HepG2 (cell line): ENCODE results near the gene INTS14. TPM values are rescaled to one million over a fixed set of nuclear protein-coding genes. Genes with fewer than 3 reads are reported as not detected.

Experiments used
- ATAC-seq: fragments of 200-7000 bp; cut with Tn5 transposase; 3 replicates; pipeline ENCODE4 v1.9.1; 2020; ENCODE audit warnings: mild to moderate bottlenecking, moderate library complexity
- BruUV-seq: library from RNA; stranded (reverse); fragments of 400-500 nt; replicated peaks from 2 replicates; lab custom pipeline; 2021; lab: Mats Ljungman, UMichigan
- CTCF ChIA-PET: fragments of 300-600 bp; formaldehyde crosslinking; extraction: SDS; loops from one replicate; lab custom pipeline; 2021; ENCODE audit warnings: low total read pairs, inconsistent platforms, low intra/inter-chr PET ratio; lab: Yijun Ruan, JAX
- POLR2A ChIA-PET: fragments of 350-600 bp; sonication (Branson Sonifier 250); formaldehyde crosslinking; loops from one replicate; lab custom pipeline; 2020; ENCODE audit warnings: antibody characterized with exemption, inconsistent platforms; lab: Yijun Ruan, JAX
- DNase-seq: peaks from one replicate; pipeline ENCODE4 v3.0.0-alpha.2; 2015; ENCODE audit warnings: low spot score
- FAIRE-seq: peaks from 3 replicates; lab custom pipeline; 2011; peaks lifted over from hg19 to GRCh38; lab: Jason Lieb, UNC
- H2AFZ ChIP-seq: one replicate; pipeline ENCODE4 v1.6.1; 2011; ENCODE audit warnings: low read length, inconsistent platforms
- H3K27ac ChIP-seq: fragments of 300-600 bp; 3 replicates; pipeline ENCODE4 v1.8.0; 2011; ENCODE audit warnings: mixed run types, mild to moderate bottlenecking, mixed read lengths, low read length, inconsistent platforms; ENCODE audit not compliant: insufficient read depth; ENCODE audit errors: extremely low read length
- H3K27me3 ChIP-seq, 2 experiments: fragments of 200-600 bp in 1 of 2; 2 replicates in 1 of 2; 3 replicates in 1 of 2; pipeline versions ENCODE4 v1.6.0 to v1.8.0; 2011; ENCODE audit warnings: low read length in 2 of 2, mild to moderate bottlenecking in 2 of 2, moderate library complexity in 2 of 2, inconsistent platforms in 1 of 2; ENCODE audit not compliant: insufficient read depth in 2 of 2, control insufficient read depth in 1 of 2
- H3K36me3 ChIP-seq, 2 experiments: fragments of 200-600 bp in 1 of 2; replicated peaks in 1 of 2; 2 replicates in 1 of 2; 3 replicates in 1 of 2; pipeline versions ENCODE4 v1.5.1 to v1.8.0; 2011; ENCODE audit warnings: low read length in 2 of 2, inconsistent platforms in 1 of 2; ENCODE audit not compliant: insufficient read depth in 2 of 2, control insufficient read depth in 1 of 2
- H3K4me1 ChIP-seq: 2 replicates; pipeline ENCODE4 v1.5.1; 2012; ENCODE audit warnings: low read length, inconsistent platforms; ENCODE audit not compliant: insufficient read depth
- H3K4me2 ChIP-seq: 2 replicates; pipeline ENCODE4 v1.6.0; 2011; ENCODE audit warnings: low read depth, low read length, inconsistent platforms
- H3K4me3 ChIP-seq, 3 experiments: fragments of 200-600 bp in 1 of 3; sonication (generic), shearing (Covaris generic) in 1 of 3; replicated peaks in 1 of 3; 2 replicates each; pipeline ENCODE4 v1.5.1; 2011 to 2016; ENCODE audit warnings: low read length in 3 of 3, inconsistent platforms in 2 of 3, low read depth in 2 of 3, mild to moderate bottlenecking in 2 of 3, control low read depth in 1 of 3, mixed read lengths in 1 of 3; ENCODE audit not compliant: insufficient read depth in 1 of 3
- H3K79me2 ChIP-seq: one replicate; pipeline ENCODE4 v1.6.1; 2011; ENCODE audit warnings: low read length, inconsistent platforms; ENCODE audit not compliant: insufficient read depth
- H3K9ac ChIP-seq: 2 replicates; pipeline ENCODE4 v1.6.0; 2011; ENCODE audit warnings: mild to moderate bottlenecking, low read depth, low read length, inconsistent platforms; ENCODE audit not compliant: insufficient read depth
- H3K9me3 ChIP-seq: 2 replicates; pipeline ENCODE4 v1.5.1; 2012; ENCODE audit warnings: mild to moderate bottlenecking, low read length
- H4K20me1 ChIP-seq: 2 replicates; pipeline ENCODE4 v1.6.0; 2011; ENCODE audit warnings: inconsistent platforms, mild to moderate bottlenecking, low read length, moderate library complexity; ENCODE audit not compliant: insufficient read depth
- GATAD1 ChIP-seq: IDR thresholded peaks from 2 replicates; pipeline ENCODE4 v1.6.1; 2016; ENCODE audit warnings: missing genetic modification reagents, missing compliant biosample characterization
- SCMH1 ChIP-seq: sonication (generic); formaldehyde crosslinking; IDR thresholded peaks from 2 replicates; pipeline ENCODE4 v1.9.0; 2021; ENCODE audit warnings: missing genetic modification reagents, mild to moderate bottlenecking, borderline replicate concordance
- TBX3 ChIP-seq: fragments of 450-650 bp; IDR thresholded peaks from 2 replicates; pipeline ENCODE4 v1.6.1; 2017; ENCODE audit warnings: antibody characterized with exemption, mild to moderate bottlenecking, inconsistent platforms, borderline replicate concordance
- U2AF2 ChIP-seq: fragments of 200-400 bp; formaldehyde crosslinking; IDR thresholded peaks from 2 replicates; pipeline ENCODE4 v1.6.1; 2017; ENCODE audit warnings: low read depth, mild to moderate bottlenecking, low read length
- ZBTB8A ChIP-seq: sonication (generic); formaldehyde crosslinking; IDR thresholded peaks from 2 replicates; pipeline ENCODE4 v1.4.0; 2020; ENCODE audit warnings: mild to moderate bottlenecking, low read depth, missing genetic modification reagents, borderline replicate concordance
- ZFP90 ChIP-seq: sonication (generic); formaldehyde crosslinking; IDR thresholded peaks from 2 replicates; pipeline ENCODE4 v1.8.0; 2022; ENCODE audit warnings: missing genetic modification reagents, mild to moderate bottlenecking, inconsistent platforms, borderline replicate concordance
- ZNF292 ChIP-seq: sonication (generic); formaldehyde crosslinking; IDR thresholded peaks from 2 replicates; pipeline ENCODE4 v1.8.1; 2022; ENCODE audit warnings: mild to moderate bottlenecking, low read depth, missing genetic modification reagents, borderline replicate concordance
- ZNF441 ChIP-seq: sonication (generic); formaldehyde crosslinking; IDR thresholded peaks from 2 replicates; pipeline ENCODE4 v1.7.0; 2021; ENCODE audit warnings: missing genetic modification reagents, borderline replicate concordance
- ZNF670 ChIP-seq: sonication (generic); formaldehyde crosslinking; IDR thresholded peaks from 2 replicates; pipeline ENCODE4 v1.8.0; 2022; ENCODE audit warnings: mild to moderate bottlenecking, missing genetic modification reagents, borderline replicate concordance
- ZNF724P ChIP-seq: sonication (generic); formaldehyde crosslinking; IDR thresholded peaks from 2 replicates; pipeline ENCODE4 v1.8.0; 2022; ENCODE audit warnings: missing genetic modification reagents, borderline replicate concordance
- WGBS: methylation state at CpG from one replicate; pipeline ENCODE4 v1.1.6; 2017; ENCODE audit warnings: low lambda C conversion rate; 5-methylcytosine and 5-hydroxymethylcytosine counted together
- in situ Hi-C: cut with HindIII; loops from 2 replicates; pipeline ENCODE4 v1.10.0; 2017; ENCODE audit warnings: low pct_unique_long_range_greater_than_20kb; ENCODE audit not compliant: extremely low pct_ligation_motif_present
- intact Hi-C: fragments of 100-400 bp; cut with micrococcal nuclease; formaldehyde crosslinking; loops from one replicate; pipeline ENCODE4 v1.10.0; 2022; ENCODE audit not compliant: unreplicated experiment
- polyA plus RNA-seq, 8 experiments: library from polyadenylated mRNA; depleted of rRNA in 3 of 8; stranded (reverse) in 7 of 8; unstranded in 1 of 8; fragments of >200 nt; fragmentation: Illumina TruSeq in 4 of 8; extraction: Trizol in 4 of 8; gene quantifications; 2 replicates each; pipeline versions ENCODE4 v1.2.1 to v1.2.3, GENCODE V29; 2011 to 2016; ENCODE audit warnings: low read depth in 4 of 8, missing spikeins in 1 of 8, mixed read lengths in 1 of 8; ENCODE audit not compliant: insufficient read depth in 1 of 8
- total RNA-seq, 5 experiments: library from RNA; depleted of rRNA; stranded (reverse); fragments of >200 nt; fragmentation: Illumina TruSeq; extraction: Trizol; gene quantifications; 2 replicates each; pipeline ENCODE4 v1.2.3, GENCODE V29; 2016; ENCODE audit warnings: low read depth in 1 of 5
- TF ChIP-seq, protein P1 (sequence below): sonication (generic); formaldehyde crosslinking; IDR thresholded peaks from 2 replicates; pipeline ENCODE4 v1.9.0; 2022; ENCODE audit warnings: low read depth, missing genetic modification reagents
- TF ChIP-seq, protein P2 (sequence below): sonication (generic); formaldehyde crosslinking; IDR thresholded peaks from 2 replicates; pipeline ENCODE4 v1.4.0; 2020; ENCODE audit warnings: missing genetic modification reagents
- TF ChIP-seq, protein P3 (sequence below): sonication (generic); formaldehyde crosslinking; IDR thresholded peaks from 2 replicates; pipeline ENCODE4 v1.4.0; 2020; ENCODE audit warnings: mild to moderate bottlenecking, missing genetic modification reagents

Gene INTS14
- total and polyA plus RNA-seq, 2 of the 13 experiments (the other 11 are each of a cell fraction or from before 2014, with no cell fraction given): 41.4 to 52.0 TPM

- H3K27me3 ChIP-seq: no peaks in the 10 kb centered on the region; a peak in 1 of 5 replicates
- intact Hi-C loops: loop anchor here (2.0 kb wide), 2 partner anchors 195 to 217 kb away; no protein-coding TSS in a partner anchor
- WGBS: 85% methylated on average over 4 of the region's 6 CpGs
- no peak overlapping the region for H2AFZ ChIP-seq
- no peak for ATAC-seq
- ChIA-PET POLR2A (no interaction called here), CTCF (interaction anchor here (2.3 kb wide), 1 partner anchor 218 kb away, joined by 12 read pairs; no protein-coding TSS in a partner anchor)
- H4K20me1 ChIP-seq: no peaks in the 10 kb centered on the region
- H3K4me1 ChIP-seq: peaks cover 5% of the 10 kb centered on the region; the same call in 1 of the 2 replicates
- no peak overlapping the region for H3K4me2 ChIP-seq
- DNase-seq: no peak
- no TSS peak for BruUV-seq
- H3K9me3 ChIP-seq: no peaks in the 10 kb centered on the region
- in situ Hi-C loops: loop anchor here (25.0 kb wide), 1 partner anchor 223 kb away; the partner anchor contains the start of gene RAB11A
- no peaks in the 10 kb centered on the region for H3K36me3 ChIP-seq
- no peak overlapping the region for H3K9ac ChIP-seq
- no peaks in the 10 kb centered on the region for H3K79me2 ChIP-seq
- H3K27ac ChIP-seq: no peak overlapping the region
- H3K4me3 ChIP-seq: no peak overlapping the region
- no peak for FAIRE-seq
- TF ChIP-seq, protein P1, sequence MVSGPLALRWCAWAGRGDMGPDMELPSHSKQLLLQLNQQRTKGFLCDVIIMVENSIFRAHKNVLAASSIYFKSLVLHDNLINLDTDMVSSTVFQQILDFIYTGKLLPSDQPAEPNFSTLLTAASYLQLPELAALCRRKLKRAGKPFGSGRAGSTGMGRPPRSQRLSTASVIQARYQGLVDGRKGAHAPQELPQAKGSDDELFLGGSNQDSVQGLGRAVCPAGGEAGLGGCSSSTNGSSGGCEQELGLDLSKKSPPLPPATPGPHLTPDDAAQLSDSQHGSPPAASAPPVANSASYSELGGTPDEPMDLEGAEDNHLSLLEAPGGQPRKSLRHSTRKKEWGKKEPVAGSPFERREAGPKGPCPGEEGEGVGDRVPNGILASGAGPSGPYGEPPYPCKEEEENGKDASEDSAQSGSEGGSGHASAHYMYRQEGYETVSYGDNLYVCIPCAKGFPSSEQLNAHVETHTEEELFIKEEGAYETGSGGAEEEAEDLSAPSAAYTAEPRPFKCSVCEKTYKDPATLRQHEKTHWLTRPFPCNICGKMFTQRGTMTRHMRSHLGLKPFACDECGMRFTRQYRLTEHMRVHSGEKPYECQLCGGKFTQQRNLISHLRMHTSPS (CRISPR knock-in tag): no peak
- TF ChIP-seq ZNF292 (CRISPR knock-in tag): no peak
- TF ChIP-seq ZNF441: no peak
- no peak for TF ChIP-seq ZFP90
- no peak for TF ChIP-seq TBX3
- TF ChIP-seq, protein P2, sequence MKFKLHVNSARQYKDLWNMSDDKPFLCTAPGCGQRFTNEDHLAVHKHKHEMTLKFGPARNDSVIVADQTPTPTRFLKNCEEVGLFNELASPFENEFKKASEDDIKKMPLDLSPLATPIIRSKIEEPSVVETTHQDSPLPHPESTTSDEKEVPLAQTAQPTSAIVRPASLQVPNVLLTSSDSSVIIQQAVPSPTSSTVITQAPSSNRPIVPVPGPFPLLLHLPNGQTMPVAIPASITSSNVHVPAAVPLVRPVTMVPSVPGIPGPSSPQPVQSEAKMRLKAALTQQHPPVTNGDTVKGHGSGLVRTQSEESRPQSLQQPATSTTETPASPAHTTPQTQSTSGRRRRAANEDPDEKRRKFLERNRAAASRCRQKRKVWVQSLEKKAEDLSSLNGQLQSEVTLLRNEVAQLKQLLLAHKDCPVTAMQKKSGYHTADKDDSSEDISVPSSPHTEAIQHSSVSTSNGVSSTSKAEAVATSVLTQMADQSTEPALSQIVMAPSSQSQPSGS (CRISPR knock-in tag): no peak
- no peak for TF ChIP-seq GATAD1 (CRISPR knock-in tag)
- TF ChIP-seq ZNF670: no peak
- no peak for TF ChIP-seq U2AF2
- TF ChIP-seq, protein P3, sequence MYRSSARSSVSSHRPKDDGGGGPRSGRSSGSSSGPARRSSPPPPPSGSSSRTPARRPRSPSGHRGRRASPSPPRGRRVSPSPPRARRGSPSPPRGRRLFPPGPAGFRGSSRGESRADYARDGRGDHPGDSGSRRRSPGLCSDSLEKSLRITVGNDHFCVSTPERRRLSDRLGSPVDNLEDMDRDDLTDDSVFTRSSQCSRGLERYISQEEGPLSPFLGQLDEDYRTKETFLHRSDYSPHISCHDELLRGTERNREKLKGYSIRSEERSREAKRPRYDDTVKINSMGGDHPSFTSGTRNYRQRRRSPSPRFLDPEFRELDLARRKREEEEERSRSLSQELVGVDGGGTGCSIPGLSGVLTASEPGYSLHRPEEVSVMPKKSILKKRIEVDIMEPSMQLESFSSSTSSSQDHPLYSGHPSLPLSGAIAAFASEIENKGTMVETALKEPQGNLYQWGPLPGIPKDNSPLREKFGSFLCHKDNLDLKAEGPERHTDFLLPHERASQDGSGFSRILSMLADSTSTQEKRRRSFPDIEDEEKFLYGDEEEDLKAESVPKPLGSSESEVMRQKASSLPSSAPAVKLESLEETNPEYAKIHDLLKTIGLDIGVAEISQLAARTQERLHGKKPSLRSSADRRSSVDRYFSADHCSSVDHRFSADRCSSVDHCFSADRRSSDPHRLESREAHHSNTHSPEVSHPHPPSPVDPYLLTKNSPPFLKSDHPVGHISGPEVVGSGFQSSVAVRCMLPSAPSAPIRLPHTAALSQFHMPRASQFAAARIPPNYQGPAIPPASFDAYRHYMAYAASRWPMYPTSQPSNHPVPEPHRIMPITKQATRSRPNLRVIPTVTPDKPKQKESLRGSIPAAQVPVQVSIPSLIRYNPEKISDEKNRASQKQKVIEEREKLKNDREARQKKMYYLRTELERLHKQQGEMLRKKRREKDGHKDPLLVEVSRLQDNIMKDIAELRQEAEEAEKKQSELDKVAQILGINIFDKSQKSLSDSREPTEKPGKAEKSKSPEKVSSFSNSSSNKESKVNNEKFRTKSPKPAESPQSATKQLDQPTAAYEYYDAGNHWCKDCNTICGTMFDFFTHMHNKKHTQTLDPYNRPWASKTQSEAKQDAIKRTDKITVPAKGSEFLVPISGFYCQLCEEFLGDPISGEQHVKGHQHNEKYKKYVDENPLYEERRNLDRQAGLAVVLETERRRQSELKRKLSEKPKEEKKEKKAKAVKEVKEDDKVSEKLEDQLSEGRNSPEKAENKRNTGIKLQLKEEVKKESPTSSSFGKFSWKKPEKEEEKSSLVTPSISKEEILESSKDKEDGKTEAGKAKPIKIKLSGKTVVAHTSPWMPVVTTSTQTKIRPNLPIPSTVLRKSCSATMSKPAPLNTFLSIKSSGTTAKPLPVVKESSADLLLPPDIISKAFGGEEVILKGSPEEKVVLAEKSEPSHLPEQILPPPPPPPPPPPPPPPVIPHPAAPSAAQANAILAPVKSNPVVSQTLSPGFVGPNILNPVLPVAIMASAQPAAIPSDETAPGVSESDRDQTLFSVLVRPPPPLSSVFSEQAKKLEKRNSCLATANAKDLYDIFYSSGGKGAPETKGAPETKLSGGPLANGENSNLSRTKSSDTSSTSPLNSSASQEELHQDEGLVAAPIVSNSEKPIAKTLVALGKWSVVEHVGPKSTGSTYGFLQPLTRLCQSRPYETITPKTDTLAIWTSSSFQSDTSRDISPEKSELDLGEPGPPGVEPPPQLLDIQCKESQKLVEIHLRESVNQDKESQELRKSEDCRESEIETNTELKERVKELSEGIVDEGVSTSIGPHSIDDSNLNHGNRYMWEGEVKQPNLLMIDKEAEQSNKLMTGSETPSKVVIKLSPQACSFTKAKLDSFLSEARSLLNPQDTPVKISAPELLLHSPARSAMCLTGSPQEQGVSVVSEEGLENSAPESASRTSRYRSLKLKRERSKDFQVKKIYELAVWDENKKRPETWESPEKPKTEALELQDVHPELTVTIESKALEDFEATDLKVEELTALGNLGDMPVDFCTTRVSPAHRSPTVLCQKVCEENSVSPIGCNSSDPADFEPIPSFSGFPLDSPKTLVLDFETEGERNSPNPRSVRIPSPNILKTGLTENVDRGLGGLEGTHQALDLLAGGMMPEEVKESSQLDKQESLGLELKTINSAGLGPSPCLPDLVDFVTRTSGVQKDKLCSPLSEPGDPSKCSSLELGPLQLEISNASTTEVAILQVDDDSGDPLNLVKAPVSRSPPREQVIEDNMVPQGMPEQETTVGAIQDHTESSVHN (CRISPR knock-in tag): no peak
- no peak for TF ChIP-seq SCMH1 (CRISPR knock-in tag)
- no peak for TF ChIP-seq ZBTB8A (CRISPR knock-in tag)
- TF ChIP-seq ZNF724P (CRISPR knock-in tag): no peak
Measured at GRCh38 chr15:65639509-65639908, 28.6 kb upstream of the INTS14 start.
